Placental epithelial cell (primary cell): ENCODE results near the gene CGB7. TPM values are rescaled to one million over a fixed set of nuclear protein-coding genes. Genes with fewer than 3 reads are reported as not detected.

Experiments used
- small RNA-seq: library from RNA; depleted of rRNA; stranded (forward); fragments of <200 nt; gene quantifications from one replicate; pipeline ENCODE3, GENCODE V24; 2012
- total RNA-seq: library from RNA; depleted of rRNA; stranded (reverse); fragments of >200 nt; gene quantifications from 2 replicates; pipeline ENCODE4 v1.2.3, GENCODE V29; 2012

The CGB7 gene
- 2.2 and 4.7 TPM in 2 replicates for total RNA-seq

GRCh38 chr19:49057636-49058234, at the start of gene CGB7:
Gene CGB7, minus strand, starts transcription at chr19:49057749. Its CDS starts 2,374 bp downstream, at chr19:49055375.

GRCh38 chr19:49085020-49085867, 27.7 kb upstream of the CGB7 start, which contains the start of gene SNRNP70:
Gene SNRNP70, plus strand, starts transcription at chr19:49085451. Its CDS starts 964 bp downstream, at chr19:49086415.

GRCh38 chr19:49064768-49065611, 7.4 kb upstream of the CGB7 start, which contains the start of gene NTF4:
Gene NTF4, minus strand, starts transcription at chr19:49064818. Its CDS starts 2,821 bp downstream, at chr19:49061997.

GRCh38 chr19:49049011-49049410, 8.5 kb downstream of the CGB7 start, which contains the start of gene CGB8:
Gene CGB8, minus strand, starts transcription at chr19:49049111. Its CDS starts 372 bp downstream, at chr19:49048739.

GRCh38 chr19:49043548-49043947, 14.0 kb downstream of the CGB7 start, which contains the start of gene CGB5:
Gene CGB5, plus strand, starts transcription at chr19:49043848. Its CDS starts 362 bp downstream, at chr19:49044210.

GRCh38 chr19:49036815-49037214, 20.7 kb downstream of the CGB7 start, which contains the start of gene CGB1:
Gene CGB1, minus strand, starts transcription at chr19:49036895. Its CDS starts 184 bp downstream, at chr19:49036711.

GRCh38 chr19:49031642-49032301, 25.8 kb downstream of the CGB7 start, which contains the start of gene CGB2:
Gene CGB2, plus strand, starts transcription at chr19:49031890. Its CDS starts 206 bp downstream, at chr19:49032096.

GRCh38 chr19:49024233-49024632, 33.3 kb downstream of the CGB7 start, which contains the start of gene CGB3:
Gene CGB3, minus strand, starts transcription at chr19:49024333. Its CDS starts 362 bp downstream, at chr19:49023971.

GRCh38 chr19:49017041-49017665, 40.4 kb downstream of the CGB7 start, which contains the start of gene LHB:
Gene LHB, minus strand, starts transcription at chr19:49017091. Its CDS starts 10 bp downstream, at chr19:49017081.

Small RNAs within 50 kb of the gene (small RNA-seq; reads per million reads assigned to genes)
- gene MIR6798 (not detected), gene RN7SL708P (not detected)

Other genes starting within 250 kb of the CGB7 start
- 15.7 and 22.6 TPM in 2 replicates for gene BCAT2, start 246.7 kb downstream of the CGB7 start, total RNA-seq
- 3.8 and 20.4 TPM in 2 replicates for gene HSD17B14, start 221.3 kb downstream of the CGB7 start, total RNA-seq
- 1.2 and 3.9 TPM in 2 replicates for gene PLEKHA4, start 189.1 kb downstream of the CGB7 start, total RNA-seq
- 28.7 and 75.8 TPM in 2 replicates for gene PPP1R15A, start 185.3 kb downstream of the CGB7 start, total RNA-seq
- 0.22 and 0.79 TPM in 2 replicates for gene TULP2, start 159.0 kb downstream of the CGB7 start, total RNA-seq
- gene NUCB1, start 157.4 kb downstream of the CGB7 start, total RNA-seq, result 169 and 326 TPM in 2 replicates
- gene DHDH, start 124.0 kb downstream of the CGB7 start, total RNA-seq, result 1.2 TPM in 1 of 2 replicates, not detected in the other
- 41.6 and 99.3 TPM in 2 replicates for gene BAX, start 102.9 kb downstream of the CGB7 start, total RNA-seq
- 1,769 and 2,040 TPM in 2 replicates for gene FTL, start 92.4 kb downstream of the CGB7 start, total RNA-seq
- 66.0 and 128 TPM in 2 replicates for gene GYS1, start 64.4 kb downstream of the CGB7 start, total RNA-seq
- 108 and 286 TPM in 2 replicates for gene RUVBL2, start 63.9 kb downstream of the CGB7 start, total RNA-seq
- gene LHB, start 40.7 kb downstream of the CGB7 start, total RNA-seq, result not detected in 2 replicates
- gene CGB3, start 33.4 kb downstream of the CGB7 start, total RNA-seq, result not detected in 2 replicates
- not detected in 2 replicates for gene CGB2, start 25.9 kb downstream of the CGB7 start, total RNA-seq
- not detected in 2 replicates for gene CGB1, start 20.9 kb downstream of the CGB7 start, total RNA-seq
- gene CGB5, start 13.9 kb downstream of the CGB7 start, total RNA-seq, result 0.39 TPM in 1 of 2 replicates, not detected in the other
- gene CGB8, start 8.6 kb downstream of the CGB7 start, total RNA-seq, result 0.39 and 2.3 TPM in 2 replicates
- 6.7 and 20.8 TPM in 2 replicates for gene NTF4, start 7.1 kb upstream of the CGB7 start, total RNA-seq
- under 0.01 TPM in 1 of 2 replicates, not detected in the other for gene KCNA7, start 14.9 kb upstream of the CGB7 start, total RNA-seq
- 147 and 205 TPM in 2 replicates for gene SNRNP70, start 27.7 kb upstream of the CGB7 start, total RNA-seq
- 5.1 and 13.0 TPM in 2 replicates for gene LIN7B, start 56.6 kb upstream of the CGB7 start, total RNA-seq
- gene C19orf73, start 61.4 kb upstream of the CGB7 start, total RNA-seq, result 1.2 and 1.3 TPM in 2 replicates
- gene PPFIA3, start 61.8 kb upstream of the CGB7 start, total RNA-seq, result 8.1 and 10.2 TPM in 2 replicates
- gene HRC, start 97.6 kb upstream of the CGB7 start, total RNA-seq, result 0.11 and 0.39 TPM in 2 replicates
- 35.0 and 36.5 TPM in 2 replicates for gene TRPM4, start 100.0 kb upstream of the CGB7 start, total RNA-seq